GM12873 (cell line): ENCODE results near the gene MTHFD2L.

Source experiments
- CTCF ChIP-seq: IDR thresholded peaks from 2 replicates; pipeline ENCODE4 v1.5.1; 2012; ENCODE audit warnings: low read depth, mild to moderate bottlenecking, moderate library complexity, low read length, control low read depth; ENCODE audit not compliant: insufficient read depth; ENCODE audit errors: missing control alignments

Gene MTHFD2L

GRCh38 chr4:74190919-74191397 is 33.0 kb downstream of the MTHFD2L start:
- no peak for TF ChIP-seq CTCF

- no peak for TF ChIP-seq CTCF
Measured at GRCh38 chr4:74197080-74197479, 39.2 kb downstream of the MTHFD2L start.

GRCh38 chr4:74202062-74202586 is 44.2 kb downstream of the MTHFD2L start:
- no peak for TF ChIP-seq CTCF

GRCh38 chr4:74203467-74203866 is 45.5 kb downstream of the MTHFD2L start:
- no peak for TF ChIP-seq CTCF

- no peak for TF ChIP-seq CTCF
Measured at GRCh38 chr4:74205046-74205445, 47.1 kb downstream of the MTHFD2L start.

- no peak for TF ChIP-seq CTCF
Measured at GRCh38 chr4:74205559-74205958, 47.6 kb downstream of the MTHFD2L start.

- no peak for TF ChIP-seq CTCF
Measured at GRCh38 chr4:74206088-74206825, 48.3 kb downstream of the MTHFD2L start.
